CD4-positive, alpha-beta T cell treated with Interleukin-4 for 1 hour (primary cell): Measurements from ENCODE around the gene NR6A1.
"Not testable (repeated sequence)": the region's sequence is repeated elsewhere in the genome, so short reads cannot be mapped to it uniquely, and the experiment has no call there.

Source experiments
- DNase-seq, 2 donors: peaks; one replicate each; pipeline ENCODE4 v3.0.0-alpha.2; 2020 to 2022

NR6A1 gene

DNA sequence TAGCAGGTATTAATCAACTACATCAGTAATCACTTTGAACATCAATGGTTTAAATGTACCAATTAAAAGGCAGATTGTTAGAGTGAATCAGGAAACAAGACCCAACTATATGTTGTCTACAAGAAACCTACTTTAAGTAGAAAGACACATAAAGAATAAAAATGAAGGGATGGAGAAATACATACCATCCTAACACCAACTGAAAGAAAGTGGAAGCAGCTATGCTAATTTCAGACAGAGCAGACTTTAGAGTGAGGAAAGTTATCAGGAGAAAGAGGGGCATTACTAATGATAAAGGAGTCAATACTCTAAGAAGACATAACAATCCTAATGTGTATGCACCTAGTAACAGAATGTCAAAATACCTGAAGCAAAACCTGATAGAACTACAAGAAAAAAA lies 125.8 kb downstream of the NR6A1 start:
- DNase-seq, result no peak

DNA sequence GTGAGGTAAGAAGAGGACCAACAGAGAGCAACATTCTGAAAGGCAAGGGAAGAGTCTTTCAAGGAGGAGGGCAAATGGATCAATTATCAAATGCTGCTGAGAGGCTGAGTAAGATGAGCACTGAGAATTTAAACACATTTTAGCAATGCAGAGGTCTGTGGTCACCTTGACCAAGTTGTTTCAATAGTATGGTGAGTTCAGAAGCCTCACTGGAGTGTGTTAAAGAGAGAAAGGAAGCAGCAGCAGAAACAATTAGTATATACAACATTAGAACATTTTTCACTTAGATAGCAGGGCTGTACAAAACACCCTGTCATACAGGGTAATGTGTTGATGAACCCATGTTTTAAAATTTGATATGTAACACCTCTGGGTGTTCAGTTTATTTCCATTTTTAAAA lies 131.5 kb downstream of the NR6A1 start:
- no peak for DNase-seq

DNA sequence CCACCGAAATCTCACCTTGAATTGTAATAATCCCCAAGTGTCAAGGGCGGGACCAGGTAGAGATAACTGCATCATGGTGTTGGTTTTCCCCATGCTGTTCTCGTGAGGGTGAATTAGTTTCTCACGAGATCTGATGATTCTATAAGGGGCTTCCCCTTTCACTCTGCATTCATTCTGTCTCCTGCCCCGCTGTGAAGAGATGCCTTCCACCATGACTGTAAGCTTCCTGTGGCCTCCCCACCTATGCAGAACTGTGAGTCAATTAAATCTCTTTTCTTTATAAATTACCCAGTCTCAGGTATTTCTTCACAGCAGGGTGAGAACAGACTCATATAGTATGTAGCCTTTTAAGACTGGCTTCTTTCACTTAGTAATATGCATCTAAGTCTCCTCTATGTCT lies 135.8 kb downstream of the NR6A1 start:
- DNase-seq, result no peak

DNA sequence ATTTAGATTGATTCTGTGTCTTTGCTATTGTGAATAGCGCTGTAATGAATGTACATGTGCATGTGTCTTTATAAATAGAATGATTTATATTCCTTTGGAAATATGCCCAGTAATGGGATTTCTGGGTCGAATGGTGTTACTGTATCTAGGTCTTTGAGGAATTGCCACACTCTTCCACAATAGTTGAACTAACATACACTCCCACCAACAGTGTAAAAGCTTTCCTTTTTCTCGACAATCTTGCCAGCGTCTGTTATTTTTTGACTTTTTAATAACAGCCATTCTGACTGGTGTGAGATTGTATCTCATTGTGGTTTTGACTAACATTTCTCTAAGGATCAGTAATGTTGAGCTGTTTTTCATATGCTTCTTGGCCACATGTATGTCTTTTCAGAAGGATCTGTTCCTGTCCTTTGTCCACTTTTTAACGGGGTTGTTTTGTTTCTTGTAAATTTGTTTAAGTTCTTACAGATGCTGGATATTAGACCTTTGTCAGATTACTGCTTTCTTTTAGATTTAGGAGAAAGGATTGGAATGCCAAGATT lies 139.0 kb downstream of the NR6A1 start:
- no peak for DNase-seq

DNA sequence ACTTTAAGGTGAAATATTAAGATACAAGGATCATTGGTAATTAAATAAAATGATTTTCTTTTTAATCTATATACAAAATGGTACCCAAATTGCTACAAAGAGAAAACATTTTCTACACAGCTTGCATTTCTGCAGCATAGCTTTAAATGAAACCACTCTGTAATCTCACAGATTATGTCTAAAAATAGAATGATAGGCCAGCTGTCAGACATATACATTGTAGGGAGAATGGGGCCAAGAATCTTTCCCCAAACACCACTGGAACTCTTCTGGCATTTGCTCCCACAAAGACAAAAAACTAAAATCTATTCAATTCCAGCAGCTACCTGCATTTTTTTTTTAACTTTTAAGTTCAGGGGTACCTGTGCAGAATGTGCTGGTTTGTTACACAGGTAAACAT lies 139.8 kb downstream of the NR6A1 start:
- no peak for DNase-seq

DNA sequence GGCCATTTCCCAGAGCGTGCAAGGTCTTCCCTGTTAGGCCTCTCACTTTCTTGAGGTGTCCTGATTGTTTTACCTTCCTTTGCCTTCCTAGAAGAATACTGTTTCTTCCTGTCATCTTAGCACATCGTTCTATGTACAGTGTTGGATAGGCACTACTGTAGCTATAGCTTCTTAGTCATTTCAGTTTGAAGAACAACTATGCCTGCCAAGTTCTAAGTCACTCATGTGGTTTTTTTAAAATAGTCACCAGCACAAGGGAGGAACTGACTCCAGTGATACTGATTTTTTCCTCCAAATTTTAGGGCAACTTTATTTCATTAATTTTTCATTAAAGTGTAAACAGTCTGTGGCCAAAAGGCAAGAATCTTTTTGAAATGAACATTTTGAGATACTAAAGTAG lies 141.5 kb downstream of the NR6A1 start:
- no peak for DNase-seq

DNA sequence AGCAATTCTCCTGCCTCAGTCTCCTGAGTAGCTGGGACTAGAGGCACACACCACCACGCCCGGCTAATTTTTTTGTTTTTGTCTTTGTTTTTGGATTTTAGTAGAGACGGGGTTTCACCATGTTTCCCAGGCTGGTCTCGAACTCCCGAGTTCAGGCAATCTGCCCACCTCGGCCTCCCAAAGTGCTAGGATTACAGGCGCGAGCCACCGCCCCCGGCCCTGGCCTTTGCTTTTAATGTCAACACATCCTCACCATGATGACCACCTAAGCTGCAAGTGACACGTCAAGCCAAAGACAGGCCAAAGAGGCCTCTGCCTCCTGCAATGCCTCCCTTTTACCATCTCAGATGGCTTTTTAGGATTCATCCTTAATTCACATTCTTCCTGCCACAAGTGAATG lies 142.4 kb downstream of the NR6A1 start:
- no peak for DNase-seq

DNA sequence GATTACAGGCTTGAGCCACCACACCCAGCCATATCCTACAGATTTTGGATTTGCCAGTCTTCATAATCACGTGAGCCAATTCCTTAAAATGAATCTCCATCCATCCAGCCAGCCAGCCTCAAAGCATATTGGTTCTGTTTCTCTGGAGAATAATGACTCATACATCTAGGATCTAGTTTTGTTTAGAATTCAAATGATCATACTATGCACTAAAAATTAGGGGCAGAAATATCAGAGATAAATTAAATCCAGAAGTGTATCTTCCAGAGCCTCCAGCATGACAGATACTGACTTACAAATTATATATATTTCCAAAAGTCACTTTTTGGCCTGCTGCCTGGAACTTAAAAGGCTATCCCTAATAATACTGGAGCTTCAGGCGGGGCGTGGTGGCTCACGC lies 144.8 kb downstream of the NR6A1 start:
- no peak for DNase-seq

DNA sequence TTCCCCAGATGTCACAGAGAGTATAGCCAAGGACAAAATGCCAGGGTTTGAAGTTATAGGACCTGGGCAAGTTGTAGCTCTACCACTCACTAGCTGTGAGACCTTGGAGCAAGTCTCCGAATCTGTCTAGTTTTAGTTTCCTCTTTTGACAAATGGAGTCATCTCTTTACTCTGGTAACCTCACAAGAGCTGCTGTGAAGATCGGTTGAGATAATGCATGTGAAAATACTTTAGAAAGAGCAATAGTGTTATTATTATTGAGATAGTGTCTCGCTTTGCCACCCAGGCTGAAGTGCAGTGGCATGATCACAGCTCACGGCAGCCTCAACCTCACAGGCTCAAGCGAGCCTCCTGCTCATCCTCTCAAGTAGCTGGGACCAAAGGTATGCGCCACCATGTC lies 146.0 kb downstream of the NR6A1 start:
- DNase-seq, result peak in 1 of 2 donors; percentile 7

DNA sequence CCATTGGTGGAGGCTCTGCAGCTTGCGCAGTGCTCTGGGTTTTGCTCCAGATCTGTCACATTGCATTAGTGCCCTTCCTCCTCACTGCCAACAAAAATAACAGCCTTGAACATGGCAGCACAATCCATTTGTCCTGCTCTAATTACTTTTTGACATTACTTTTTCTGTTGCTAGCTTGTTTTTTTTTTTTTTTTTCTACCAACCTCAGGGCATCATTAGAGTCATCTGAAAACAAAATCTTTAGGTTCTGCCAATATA lies 146.4 kb downstream of the NR6A1 start:
- no peak for DNase-seq

DNA sequence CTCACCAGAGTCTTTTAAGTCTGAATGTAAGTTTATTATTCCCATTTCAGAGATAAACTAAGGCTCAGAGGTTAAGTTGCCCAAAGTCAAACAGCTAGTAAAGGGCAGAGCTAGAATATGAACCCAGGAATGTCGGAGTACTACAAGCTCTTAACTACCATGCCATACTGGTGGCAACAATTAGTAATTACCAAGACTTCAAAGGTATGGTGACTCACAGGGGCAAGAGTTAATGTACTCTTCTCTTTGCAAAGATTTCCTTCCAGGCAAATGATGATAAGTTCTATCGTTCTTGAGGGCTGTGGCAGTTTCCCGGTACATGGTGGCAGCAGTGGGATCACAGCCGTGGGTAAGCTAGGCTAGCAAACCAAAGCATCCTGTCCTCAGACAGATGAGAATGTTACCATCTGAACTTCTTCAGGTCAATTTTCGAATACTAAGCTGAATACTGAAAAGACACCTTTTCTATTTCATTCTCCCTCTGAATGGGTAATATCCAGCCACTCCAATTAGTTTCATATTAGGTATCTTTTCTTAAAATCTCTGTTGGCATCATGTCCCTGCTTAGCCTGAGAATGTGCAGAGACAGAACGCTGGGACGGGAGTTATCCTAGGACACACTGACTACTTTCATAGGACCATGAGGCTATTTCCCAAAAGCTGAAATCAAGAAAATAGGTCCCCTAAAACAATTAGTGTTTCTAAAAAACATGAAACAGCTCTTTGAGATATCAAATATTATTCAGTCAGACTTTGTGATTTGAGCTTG lies 147.0 kb downstream of the NR6A1 start:
- no peak for DNase-seq

DNA sequence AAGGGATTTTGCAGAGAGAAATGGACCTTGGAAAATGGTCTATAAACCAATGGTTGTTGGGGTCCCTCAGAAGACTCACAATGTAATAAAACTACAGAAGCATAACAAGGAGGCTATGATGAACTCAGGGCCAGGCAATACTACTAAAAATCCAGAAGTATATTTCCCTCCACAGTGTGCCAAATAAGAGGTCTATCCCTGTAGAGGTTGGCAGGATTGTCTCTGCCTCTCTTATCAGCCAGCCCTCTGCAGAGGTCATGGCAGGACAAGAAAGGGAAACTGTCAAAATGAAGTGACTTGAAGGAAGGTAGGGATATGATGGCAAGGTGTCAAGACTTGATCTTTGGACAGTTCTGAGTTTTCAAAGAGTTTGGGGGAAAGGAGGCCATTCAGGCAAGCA lies 148.2 kb downstream of the NR6A1 start:
- no peak for DNase-seq

DNA sequence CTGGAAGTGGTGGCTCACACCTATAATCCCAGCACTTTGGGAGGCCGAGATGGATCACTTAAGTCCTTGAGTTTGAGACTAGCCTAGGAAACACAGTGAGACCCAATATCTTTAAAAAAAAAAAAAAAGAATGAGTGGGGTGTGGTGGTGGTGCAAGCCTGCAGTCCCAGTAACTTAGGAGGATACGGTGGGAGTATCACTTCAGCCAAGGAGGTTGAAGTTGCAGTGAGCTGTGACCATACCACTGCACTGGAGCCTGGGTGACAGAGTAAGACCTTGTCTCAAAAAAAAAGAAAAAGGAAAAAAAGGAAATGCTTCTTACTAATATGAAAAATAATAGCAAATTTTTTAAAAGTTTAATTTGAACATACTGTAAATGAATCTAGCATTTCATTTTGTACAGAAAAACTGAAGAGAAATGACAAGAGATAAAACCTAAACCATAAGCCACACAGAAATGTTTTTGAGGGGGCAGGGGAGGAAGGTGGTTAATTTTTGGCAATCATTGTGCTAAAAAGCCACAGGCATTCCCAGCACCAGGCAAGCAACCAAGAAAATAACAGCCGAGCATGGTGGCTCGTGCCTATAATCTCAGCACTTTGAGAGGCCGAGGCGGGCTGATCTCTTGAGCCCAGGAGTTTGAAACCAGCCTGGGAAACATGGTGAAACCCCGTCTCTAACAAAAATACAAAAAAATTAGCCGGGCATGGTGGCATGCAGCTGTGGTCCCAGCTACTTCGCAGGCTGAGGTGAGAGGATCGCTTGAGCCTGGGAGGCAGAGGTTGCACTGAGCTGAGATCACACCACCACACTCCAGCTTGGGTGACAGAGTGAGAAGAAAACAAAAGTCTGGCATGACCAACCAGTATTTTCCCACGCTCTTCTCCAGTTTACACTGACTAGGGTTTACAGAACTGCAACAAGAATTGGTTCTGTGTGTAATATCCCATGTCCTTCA lies 149.5 kb downstream of the NR6A1 start:
- DNase-seq, result peak in 1 of 2 donors; percentile 28

DNA sequence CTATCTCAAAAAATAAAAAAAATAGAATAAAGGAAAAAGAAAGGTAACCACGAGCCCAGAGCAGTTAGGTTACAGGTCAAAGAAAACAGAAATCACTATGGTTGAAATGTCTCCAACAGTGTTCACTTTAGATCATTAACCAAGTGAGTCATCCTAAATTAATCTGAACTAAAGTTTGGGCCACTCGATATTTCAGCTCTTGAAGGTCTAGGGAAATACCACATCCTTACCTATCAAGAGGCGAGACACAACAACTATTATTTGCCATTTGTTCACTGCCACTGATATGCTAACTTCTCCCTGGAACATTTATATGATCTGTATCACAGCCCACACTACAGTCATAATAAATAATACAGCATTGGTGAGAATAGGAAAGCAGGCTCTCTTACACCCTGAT lies 152.6 kb downstream of the NR6A1 start:
- DNase-seq, result no peak

DNA sequence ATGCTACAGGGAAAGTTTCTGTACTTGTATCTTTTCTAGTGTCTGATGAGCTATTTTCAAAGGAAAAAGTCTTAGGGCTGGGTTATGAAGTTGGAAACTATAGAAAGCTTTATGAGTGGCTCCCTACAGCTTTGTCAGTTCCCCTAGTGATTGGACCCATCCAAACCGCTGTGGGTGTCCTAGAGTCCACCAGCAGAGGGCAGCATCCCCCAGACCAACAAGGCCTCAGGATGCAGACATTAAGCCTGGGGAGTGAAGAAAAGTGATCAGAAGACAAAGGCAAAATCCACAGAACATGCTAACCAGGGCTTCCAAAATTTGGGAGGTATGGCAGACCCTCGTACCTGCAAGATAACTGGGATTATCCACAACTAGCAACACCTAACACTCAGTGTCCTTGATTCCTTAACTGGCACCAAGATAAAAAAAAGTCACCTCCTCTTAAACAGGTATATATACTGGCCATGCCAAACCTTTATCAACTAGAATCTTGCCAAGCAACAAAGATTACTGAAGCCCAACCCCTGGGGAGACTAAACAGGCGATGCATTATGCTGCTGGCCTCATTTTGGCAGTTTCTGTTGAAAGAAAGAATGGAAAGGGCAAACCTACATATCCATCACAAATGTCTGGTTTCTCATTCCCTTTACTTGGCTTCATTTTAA lies 153.5 kb downstream of the NR6A1 start:
- DNase-seq, result peak; percentile 61 to 64

DNA sequence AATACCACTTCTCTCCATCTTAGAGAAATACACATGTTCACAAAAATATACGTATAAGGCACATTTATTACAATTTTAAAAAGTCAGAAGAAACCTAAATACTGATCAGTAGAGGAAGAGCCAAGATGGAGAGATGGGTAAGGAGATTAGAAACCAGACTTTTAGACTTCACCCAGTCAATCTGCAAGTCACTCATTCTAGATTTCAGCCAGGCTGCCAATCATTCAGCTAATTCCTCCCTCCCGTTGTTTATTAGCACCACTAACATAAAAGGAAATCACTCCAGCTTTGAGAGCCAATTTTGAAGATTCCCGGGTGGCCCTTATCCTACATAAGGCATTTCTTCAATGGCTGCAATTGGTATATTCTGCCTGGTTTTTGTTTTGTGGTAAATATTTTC lies 154.2 kb downstream of the NR6A1 start:
- no peak for DNase-seq

DNA sequence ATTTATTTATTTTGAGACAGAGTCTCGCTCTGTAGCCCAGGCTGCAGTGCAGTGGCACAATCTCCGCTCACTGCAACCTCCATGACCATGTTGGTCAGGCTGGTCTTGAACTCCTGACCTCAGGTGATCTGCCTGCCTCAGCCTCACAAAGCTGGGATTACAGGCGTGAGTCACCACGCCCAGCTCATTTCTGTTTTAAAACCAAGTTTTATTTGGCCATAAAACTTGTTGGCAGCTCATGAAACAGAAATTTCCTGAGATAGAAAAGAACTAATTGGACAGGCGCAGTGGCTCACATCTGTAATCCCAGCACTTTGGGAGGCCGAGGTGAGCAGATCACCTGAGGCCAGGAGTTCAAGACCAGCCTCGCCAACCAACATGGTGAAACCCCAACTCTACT lies 155.3 kb downstream of the NR6A1 start:
- DNase-seq, result not testable (repeated sequence)

DNA sequence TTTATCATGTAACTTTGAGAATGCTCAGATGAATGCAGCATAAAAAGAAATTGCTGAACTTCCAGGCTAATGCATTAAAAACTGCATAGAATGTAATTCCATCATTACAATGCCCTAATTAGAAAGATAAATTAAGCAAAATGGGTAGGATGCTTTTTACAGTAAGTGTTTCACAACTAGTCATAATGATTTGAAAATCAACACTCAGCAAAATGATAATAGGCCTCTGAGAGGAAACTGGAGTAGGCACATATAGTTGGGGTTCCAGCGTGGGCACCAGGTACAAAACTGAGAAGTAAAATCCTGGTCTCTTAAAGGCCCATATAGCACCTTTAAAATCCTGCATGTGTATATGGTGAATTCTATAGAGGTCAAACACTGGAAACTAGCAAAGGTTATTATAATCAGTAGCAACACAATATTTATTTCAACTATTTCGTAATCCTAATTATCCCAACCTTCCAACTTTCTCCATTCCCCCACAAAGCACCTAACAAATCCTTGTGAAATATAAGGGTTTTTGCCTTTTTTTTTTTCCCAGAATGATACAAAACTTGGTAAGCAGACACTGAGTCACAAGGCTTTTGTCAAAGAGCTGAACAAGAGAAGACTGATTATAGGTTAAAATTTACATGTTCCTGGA lies 155.9 kb downstream of the NR6A1 start:
- DNase-seq, result no peak

DNA sequence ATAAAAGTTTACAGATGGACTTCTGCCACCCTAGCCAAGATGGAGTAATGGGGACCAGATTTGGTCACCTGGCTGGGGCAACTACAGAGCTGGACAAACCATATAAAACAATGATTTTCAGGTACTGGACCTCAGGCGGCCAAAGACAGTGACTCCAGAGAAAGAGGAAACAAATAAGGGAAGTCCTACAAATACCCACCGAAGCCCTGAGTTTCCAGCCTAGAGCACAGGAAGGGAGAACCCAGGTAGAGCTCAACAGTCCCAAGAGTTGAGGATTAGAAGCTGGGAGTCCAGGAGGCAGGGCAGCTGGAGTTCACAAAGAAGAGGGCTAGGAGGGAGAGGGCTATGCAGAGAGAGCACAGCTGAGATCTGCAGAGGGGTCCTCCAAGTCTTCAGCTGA lies 157.3 kb downstream of the NR6A1 start:
- no peak for DNase-seq

DNA sequence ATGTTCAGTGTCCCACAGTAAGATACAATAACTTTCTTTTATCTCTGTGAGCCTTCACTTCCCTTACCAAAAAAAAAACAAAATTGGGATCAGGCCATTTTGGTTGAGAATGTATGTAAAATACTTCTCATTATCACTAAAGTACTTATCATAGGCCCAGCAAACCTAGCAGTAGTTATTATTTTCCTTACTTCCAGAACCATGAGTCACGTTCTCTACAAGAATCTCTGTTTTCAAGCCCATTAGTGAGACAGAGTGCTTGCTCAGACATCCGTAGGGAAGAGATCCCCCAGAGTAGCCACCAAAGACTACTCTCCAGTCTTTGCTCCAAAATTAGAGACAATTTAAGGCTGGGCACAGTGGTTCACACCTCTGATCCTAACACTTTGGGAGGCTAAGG lies 160.0 kb downstream of the NR6A1 start:
- DNase-seq, result no peak

DNA sequence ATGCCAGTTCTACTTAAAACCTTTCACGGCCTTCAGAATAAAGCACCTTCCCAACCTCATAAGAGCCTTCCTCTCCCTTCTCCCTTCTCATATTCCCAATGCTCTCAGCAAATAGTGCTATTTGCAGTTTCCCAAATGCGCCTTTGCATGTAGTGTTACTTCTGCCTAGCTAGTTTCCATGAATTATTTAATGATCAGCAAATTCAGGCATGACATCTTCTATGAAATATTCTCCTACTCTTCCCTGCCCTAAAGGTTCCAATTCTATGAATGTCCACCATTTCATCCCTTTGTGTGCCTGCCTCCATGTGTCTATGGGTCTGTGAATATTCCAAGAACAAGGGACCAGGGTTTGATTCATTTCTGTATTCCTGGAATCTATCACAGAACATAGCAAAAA lies 165.1 kb downstream of the NR6A1 start:
- DNase-seq, result no peak

DNA sequence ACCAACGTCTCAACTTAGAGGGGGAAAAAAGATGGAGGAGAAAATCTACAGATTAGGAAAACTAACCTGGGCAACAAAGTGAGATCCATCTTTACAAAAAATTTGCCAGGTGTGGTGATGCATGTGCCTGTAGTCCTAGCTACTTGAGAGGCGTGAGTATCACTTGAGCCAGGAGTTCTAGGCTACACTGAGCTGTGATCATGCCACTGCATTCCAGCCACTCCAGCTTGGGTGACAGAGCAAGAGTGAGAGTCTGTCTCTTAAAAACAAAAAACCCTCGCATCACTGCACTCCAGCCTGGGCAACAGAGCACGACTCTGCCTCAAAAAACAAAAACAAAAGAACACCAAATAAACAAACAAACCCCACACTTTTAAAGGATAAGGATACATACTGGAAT lies 165.9 kb downstream of the NR6A1 start:
- DNase-seq, result no peak

DNA sequence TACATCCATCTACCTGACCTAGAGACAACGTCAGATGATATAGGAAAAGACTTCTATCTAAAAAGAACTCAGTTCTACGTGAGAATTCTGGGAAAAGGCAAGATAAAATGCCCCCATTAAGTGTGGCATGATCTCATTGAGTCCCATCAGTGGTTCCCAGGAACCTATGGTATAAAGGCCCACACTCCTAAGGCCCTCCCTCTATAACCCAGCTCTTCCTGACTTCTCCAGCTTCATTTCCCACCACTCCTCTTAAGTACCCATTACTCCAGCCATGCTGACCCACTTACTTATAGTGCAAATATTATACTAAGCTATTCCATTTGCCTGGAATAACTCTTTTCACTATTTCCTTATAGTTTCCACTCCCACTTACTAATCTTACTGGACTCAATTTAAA lies 168.5 kb downstream of the NR6A1 start:
- no peak for DNase-seq
